A549 (cell line): ENCODE results near the gene SLC39A11.
"Not testable (repeated sequence)": the region's sequence is repeated elsewhere in the genome, so short reads cannot be mapped to it uniquely, and the experiment has no call there.

Experiments
- BHLHE40 ChIP-seq: IDR thresholded peaks from 2 replicates; pipeline ENCODE4 v1.6.1; 2012; ENCODE audit warnings: low read depth, low read length, inconsistent platforms
- CEBPB ChIP-seq, 2 experiments: fragments of >200 bp in 1 of 2; sonication (Bioruptor Twin) in 1 of 2; formaldehyde crosslinking in 1 of 2; IDR thresholded peaks; 2 replicates each; pipeline ENCODE4 v1.6.1; 2012 to 2016
- CTCF ChIP-seq: fragments of >200 bp; sonication (Bioruptor Twin); formaldehyde crosslinking; IDR thresholded peaks from 3 replicates; pipeline ENCODE4 v1.5.1; 2016
- HDAC2 ChIP-seq: fragments of 200-600 bp; sonication (generic); IDR thresholded peaks from 2 replicates; pipeline ENCODE4 v1.6.1; 2016
- MAX ChIP-seq: IDR thresholded peaks from 2 replicates; pipeline ENCODE4 v1.6.1; 2012
- PBX3 ChIP-seq: IDR thresholded peaks from 2 replicates; pipeline ENCODE4 v1.6.1; 2012
- POLR2A ChIP-seq: IDR thresholded peaks from 2 replicates; pipeline ENCODE4 v1.6.1; 2012; ENCODE audit warnings: mild to moderate bottlenecking, low read length
- REST ChIP-seq: fragments of 200-600 bp; sonication (generic); IDR thresholded peaks from 2 replicates; pipeline ENCODE4 v1.6.1; 2016; ENCODE audit warnings: antibody characterized with exemption, mild to moderate bottlenecking, moderate library complexity
- RFX5 ChIP-seq: fragments of 450-650 bp; IDR thresholded peaks from 2 replicates; pipeline ENCODE4 v1.7.1; 2014; ENCODE audit warnings: antibody characterized with exemption, mild to moderate bottlenecking, moderate library complexity

- TF ChIP-seq HDAC2; BHLHE40; CTCF; PBX3; RFX5; CEBPB (IDR thresholded peaks at IDR 0.05); REST; POLR2A; MAX: not testable (repeated sequence)
Measured at GRCh38 chr17:72708682-72709081, 383.8 kb downstream of the SLC39A11 start.
